Psoas muscle (tissue), 8 donors: ENCODE results near the gene DTNA. TPM values are rescaled to one million over a fixed set of nuclear protein-coding genes. Genes with fewer than 3 reads are reported as not detected.

Experiments
- ATAC-seq, 4 donors: fragments of 200-7000 bp; cut with Tn5 transposase; one replicate each; pipeline ENCODE4 v1.9.1; 2020; ENCODE audit warnings: moderate library complexity in 3 of 4, mild to moderate bottlenecking in 2 of 4
- DNase-seq, 2 donors: peaks; one replicate each; pipeline ENCODE4 v3.0.0-alpha.2; 2020
- H3K27ac ChIP-seq: fragments of 200-600 bp; one replicate; pipeline ENCODE4 v1.8.0; 2022
- H3K27me3 ChIP-seq, 3 donors: fragments of 200-600 bp in 1 of 3; one replicate each; pipeline versions ENCODE4 v1.6.1 to v1.8.0; 2013 to 2022; ENCODE audit warnings: low read length in 2 of 3, mild to moderate bottlenecking in 2 of 3, moderate library complexity in 1 of 3; ENCODE audit not compliant: insufficient read depth in 3 of 3
- H3K36me3 ChIP-seq, 2 donors: fragments of 200-600 bp in 1 of 2; one replicate each; pipeline versions ENCODE4 v1.6.1 to v1.8.0; 2013 to 2022; ENCODE audit warnings: low read depth in 1 of 2, mild to moderate bottlenecking in 1 of 2, moderate library complexity in 1 of 2; ENCODE audit not compliant: insufficient read depth in 1 of 2
- H3K4me1 ChIP-seq: fragments of 200-600 bp; one replicate; pipeline ENCODE4 v1.8.0; 2022
- H3K4me3 ChIP-seq: fragments of 200-600 bp; one replicate; pipeline ENCODE4 v1.8.0; 2022; ENCODE audit warnings: mild to moderate bottlenecking
- H3K9me3 ChIP-seq: fragments of 200-600 bp; one replicate; pipeline ENCODE4 v1.8.0; 2022
- CTCF ChIP-seq: fragments of 200-600 bp; IDR thresholded peaks from one replicate; pipeline ENCODE4 v1.8.0; 2022; ENCODE audit warnings: antibody characterized with exemption
- WGBS, 3 donors: extraction: QIAGEN DNeasy Blood & Tissue Kit; methylation state at CpG; one replicate each; pipeline versions ENCODE4 v1.1.6 to v1.1.7; 2013; 5-methylcytosine and 5-hydroxymethylcytosine counted together
- intact Hi-C, 2 donors: fragments of 100-400 bp; cut with DNase I; formaldehyde crosslinking; loops; one replicate each; pipeline versions ENCODE4 v1.11.0 to v1.14.2; 2022
- polyA plus RNA-seq, 3 donors: library from polyadenylated mRNA; stranded (reverse); fragments of 200-250 nt; gene quantifications; one replicate each; pipeline ENCODE4 v1.2.3, GENCODE V29; 2013
- total RNA-seq, 4 donors: library from RNA; stranded (reverse); fragmentation: NEBNext Ultra II Directional in 2 of 4; extraction: Animal tissue kit (Norgen Biotek cat#: 25700) in 2 of 4; gene quantifications; one replicate each; pipeline versions ENCODE4 v1.2.1 to v1.2.4, GENCODE V29; 2021 to 2023
- donor health status: healthy with polysubstance abuse.
- donor health status: DM: no; HTN: no; CAD: no; lungs with moderate emphysema.
- donor health status: Bipolar disorder and iron deficiency.
- donor health status: healthy.
- donor health status: DM: yes; HTN: yes; CAD: no.
- donor health status: DM: no; HTN: no; CAD: no.
- donor health status: DM: no; HTN: no; CAD: no.
- donor health status: DM: yes; HTN: yes; CAD: no.

DTNA gene
- total and polyA plus RNA-seq, 7 donors: 12.6 to 103 (median 82.0) TPM

DNA sequence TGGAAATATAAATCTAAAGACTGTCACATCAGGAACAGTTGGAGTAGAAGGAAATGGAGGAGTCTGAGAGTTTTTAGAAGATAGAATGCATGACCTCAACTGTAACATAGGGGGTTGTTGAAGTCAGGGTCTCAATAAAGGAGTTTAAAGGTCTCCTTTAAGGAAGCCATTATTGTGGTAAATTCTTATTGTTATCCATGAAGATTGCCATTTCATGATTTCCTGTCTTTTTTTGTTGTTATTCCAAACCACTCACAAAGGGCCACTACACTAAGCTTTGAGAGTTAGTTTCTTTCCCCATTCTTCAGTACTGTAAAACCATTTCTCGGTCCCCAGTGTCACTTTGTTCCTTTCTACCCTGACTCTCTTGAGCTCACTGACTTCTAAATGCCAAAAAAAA is 134.0 kb downstream of the DTNA start:
- Histone ChIP-seq H3K9me3 (no peaks in the 10 kb centered on the region), H3K27ac (no peak overlapping the region), H3K4me1 (peaks cover 22% of the 10 kb centered on the region), H3K27me3 (no peaks in the 10 kb centered on the region), H3K36me3 (peaks cover 0 to 18% of the 10 kb centered on the region in 2 donors), H3K4me3 (no peak overlapping the region)
- DNase-seq (no peak), ATAC-seq (no peak)
- intact Hi-C loops: no loop called here
- TF ChIP-seq CTCF: no peak
- 87 to 98% (median 97%) methylated on average over 1 of the region's 1 CpG for WGBS, 3 donors

DNA sequence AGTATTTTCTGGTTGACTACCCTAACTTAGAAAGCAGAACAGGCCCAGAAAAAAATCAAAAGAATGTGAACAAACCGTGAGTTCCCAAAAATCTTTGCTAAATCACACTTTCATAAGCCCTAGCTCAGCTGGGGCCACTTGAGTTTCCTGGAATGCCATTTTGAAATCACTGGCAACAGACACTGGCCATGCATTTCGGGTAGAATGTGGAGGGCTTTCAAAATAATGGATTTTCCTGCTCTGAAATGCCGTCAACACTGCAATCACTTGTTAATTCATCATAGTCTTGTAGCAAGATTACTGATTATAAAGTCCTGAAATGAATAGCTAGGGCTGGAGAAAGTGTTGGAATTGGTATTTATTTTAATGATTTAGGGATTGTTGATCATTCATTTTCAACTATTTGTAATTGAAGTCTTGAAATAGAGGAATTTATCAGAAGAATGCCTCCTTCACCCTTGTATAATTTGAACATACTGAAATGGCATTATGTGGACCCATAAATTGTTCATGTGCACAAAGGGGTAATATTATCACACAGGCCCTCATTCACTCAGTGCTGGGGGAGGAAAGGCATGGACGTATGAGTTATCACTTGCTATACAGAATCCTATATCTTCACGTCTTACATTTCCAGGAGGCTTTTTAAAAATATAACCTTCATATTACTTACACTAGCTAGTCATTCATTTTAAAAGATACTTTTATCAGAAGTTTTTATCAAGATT is 134.8 kb downstream of the DTNA start:
- H3K4me1 ChIP-seq: peaks cover 14% of the 10 kb centered on the region
- ATAC-seq: no peak
- DNase-seq: no peak
- H3K4me3 ChIP-seq: no peak overlapping the region
- no peaks in the 10 kb centered on the region for H3K9me3 ChIP-seq
- WGBS, 3 donors: 83 to 86% (median 83%) methylated on average over 5 of the region's 5 CpGs
- TF ChIP-seq CTCF: no peak
- peaks cover 0 to 27% of the 10 kb centered on the region in 2 donors for H3K36me3 ChIP-seq
- no peaks in the 10 kb centered on the region for H3K27me3 ChIP-seq
- intact Hi-C loops: no loop called here
- H3K27ac ChIP-seq: no peak overlapping the region

DNA sequence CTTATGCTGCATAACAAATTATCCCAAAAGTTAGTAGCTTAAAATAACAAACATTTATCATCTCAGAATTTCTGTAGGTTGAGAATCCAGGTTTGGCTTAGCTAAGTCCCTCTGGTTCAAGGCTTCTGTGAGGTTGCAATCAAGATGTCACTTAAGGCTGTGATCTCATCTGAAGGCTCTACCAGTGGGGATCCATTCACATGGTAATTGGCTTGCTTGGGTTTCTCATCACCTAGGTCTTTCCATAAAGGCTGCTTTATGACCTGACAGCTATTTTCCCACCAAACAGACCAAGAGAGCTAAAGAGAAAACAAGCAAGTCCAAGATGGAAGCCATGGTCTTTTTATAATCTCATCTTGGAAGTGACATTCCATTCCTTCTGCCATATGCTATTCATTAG is 137.3 kb downstream of the DTNA start:
- Histone ChIP-seq H3K4me1 (no peaks in the 10 kb centered on the region), H3K36me3 (peaks cover 0 to 50% of the 10 kb centered on the region in 2 donors), H3K27ac (no peak overlapping the region), H3K4me3 (no peak overlapping the region), H3K27me3 (no peaks in the 10 kb centered on the region), H3K9me3 (no peaks in the 10 kb centered on the region)
- intact Hi-C loops: no loop called here
- TF ChIP-seq CTCF: no peak
- DNase-seq (no peak), ATAC-seq (no peak)

DNA sequence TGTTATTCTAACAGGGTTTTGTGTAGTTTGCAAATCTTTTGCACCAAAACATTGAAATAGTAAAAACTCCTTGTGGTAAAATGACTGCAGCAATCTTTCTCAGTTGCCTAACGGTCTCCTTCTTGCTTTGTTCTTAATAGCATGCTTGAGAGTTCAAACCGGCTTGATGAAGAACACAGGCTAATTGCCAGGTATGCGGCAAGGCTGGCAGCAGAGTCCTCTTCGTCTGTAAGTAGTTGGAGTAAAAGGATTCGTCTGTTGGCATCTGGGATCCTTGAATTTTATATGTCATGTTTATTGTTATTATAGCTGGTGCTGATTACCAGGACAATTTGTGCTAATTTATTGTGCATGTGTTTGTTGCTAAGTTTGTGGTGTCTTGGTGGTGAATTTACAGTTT is 138.1 kb downstream of the DTNA start:
- TF ChIP-seq CTCF: no peak
- no peaks in the 10 kb centered on the region for H3K9me3 ChIP-seq
- H3K27ac ChIP-seq: no peak overlapping the region
- peaks cover 0 to 58% of the 10 kb centered on the region in 2 donors for H3K36me3 ChIP-seq
- ATAC-seq (no peak), DNase-seq (no peak)
- H3K27me3 ChIP-seq: no peaks in the 10 kb centered on the region
- 41 to 71% (median 51%) methylated on average over 5 of the region's 5 CpGs for WGBS, 3 donors
- H3K4me3 ChIP-seq: no peak overlapping the region
- H3K4me1 ChIP-seq: no peaks in the 10 kb centered on the region
- intact Hi-C loops: no loop called here

GRCh38 chr18:34848695-34849094 is 138.6 kb downstream of the DTNA start:
- peaks cover 0 to 59% of the 10 kb centered on the region in 2 donors for H3K36me3 ChIP-seq
- TF ChIP-seq CTCF: no peak
- DNase-seq (no peak), ATAC-seq (no peak)
- H3K27ac ChIP-seq: no peak overlapping the region
- no peaks in the 10 kb centered on the region for H3K27me3 ChIP-seq
- intact Hi-C loops: no loop called here
- no peaks in the 10 kb centered on the region for H3K4me1 ChIP-seq
- WGBS, 3 donors: 79 to 91% (median 86%) methylated on average over 3 of the region's 3 CpGs
- no peaks in the 10 kb centered on the region for H3K9me3 ChIP-seq
- H3K4me3 ChIP-seq: no peak overlapping the region
